Measurements from ENCODE around the gene RNF115.
"Not testable (repeated sequence)": the region's sequence is repeated elsewhere in the genome, so short reads cannot be mapped to it uniquely, and the experiment has no call there.

GRCh38 chr1:145718465-145718864 is 105.4 kb downstream of the RNF115 start:
- TF ChIP-seq, protein P1, sequence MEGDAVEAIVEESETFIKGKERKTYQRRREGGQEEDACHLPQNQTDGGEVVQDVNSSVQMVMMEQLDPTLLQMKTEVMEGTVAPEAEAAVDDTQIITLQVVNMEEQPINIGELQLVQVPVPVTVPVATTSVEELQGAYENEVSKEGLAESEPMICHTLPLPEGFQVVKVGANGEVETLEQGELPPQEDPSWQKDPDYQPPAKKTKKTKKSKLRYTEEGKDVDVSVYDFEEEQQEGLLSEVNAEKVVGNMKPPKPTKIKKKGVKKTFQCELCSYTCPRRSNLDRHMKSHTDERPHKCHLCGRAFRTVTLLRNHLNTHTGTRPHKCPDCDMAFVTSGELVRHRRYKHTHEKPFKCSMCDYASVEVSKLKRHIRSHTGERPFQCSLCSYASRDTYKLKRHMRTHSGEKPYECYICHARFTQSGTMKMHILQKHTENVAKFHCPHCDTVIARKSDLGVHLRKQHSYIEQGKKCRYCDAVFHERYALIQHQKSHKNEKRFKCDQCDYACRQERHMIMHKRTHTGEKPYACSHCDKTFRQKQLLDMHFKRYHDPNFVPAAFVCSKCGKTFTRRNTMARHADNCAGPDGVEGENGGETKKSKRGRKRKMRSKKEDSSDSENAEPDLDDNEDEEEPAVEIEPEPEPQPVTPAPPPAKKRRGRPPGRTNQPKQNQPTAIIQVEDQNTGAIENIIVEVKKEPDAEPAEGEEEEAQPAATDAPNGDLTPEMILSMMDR (conservative IDR thresholded peaks at IDR 0.05; ENCODE audit: low read length): not testable (repeated sequence)
- TF ChIP-seq EZH2phosphoT487 (IDR thresholded peaks at IDR 0.05; ENCODE audit: borderline replicate concordance): not testable (repeated sequence)

Measured in Loucy (cell line).